GM23338 (cell line): ENCODE results near the gene CPSF4L. TPM values are rescaled to one million over a fixed set of nuclear protein-coding genes. Genes with fewer than 3 reads are reported as not detected.
A peak's percentile ranks its signal among the peaks of the same experiment; 100 is the strongest.

Source experiments
- ATAC-seq: fragments of 200-7000 bp; cut with Tn5 transposase; 3 replicates; pipeline ENCODE4 v1.9.1; 2020
- DNase-seq: peaks from one replicate; pipeline ENCODE4 v3.0.0-alpha.2; 2015; ENCODE audit warnings: low spot score
- H2AFZ ChIP-seq: fragments of 200-600 bp; sonication (generic); 2 replicates; pipeline ENCODE4 v1.8.0; 2016; ENCODE audit warnings: antibody characterized with exemption, mild to moderate bottlenecking, moderate library complexity
- H3F3A ChIP-seq: fragments of 200-600 bp; sonication (generic); replicated peaks from 2 replicates; pipeline ENCODE4 v1.8.0; 2017; ENCODE audit warnings: antibody characterized with exemption, mixed run types, low read depth
- H3K27ac ChIP-seq: fragments of 200-600 bp; sonication (generic); 2 replicates; pipeline ENCODE4 v1.6.1; 2016; ENCODE audit warnings: low read depth
- H3K27me3 ChIP-seq: fragments of 200-600 bp; sonication (generic); 2 replicates; pipeline ENCODE4 v1.8.0; 2016; ENCODE audit warnings: mild to moderate bottlenecking, mixed run types, moderate library complexity; ENCODE audit not compliant: insufficient read depth
- H3K36me3 ChIP-seq: fragments of 200-600 bp; sonication (generic); 2 replicates; pipeline ENCODE4 v1.8.0; 2016; ENCODE audit warnings: mild to moderate bottlenecking; ENCODE audit not compliant: insufficient read depth
- H3K4me1 ChIP-seq: fragments of 200-600 bp; sonication (generic); 2 replicates; pipeline ENCODE4 v1.8.0; 2016; ENCODE audit warnings: mild to moderate bottlenecking, moderate library complexity; ENCODE audit not compliant: insufficient read depth
- H3K4me2 ChIP-seq: fragments of 200-600 bp; sonication (generic); 2 replicates; pipeline ENCODE4 v1.7.1; 2017; ENCODE audit warnings: mixed run types
- H3K4me3 ChIP-seq: fragments of 200-600 bp; sonication (generic); 2 replicates; pipeline ENCODE4 v1.6.1; 2016; ENCODE audit warnings: mixed run types
- H3K79me2 ChIP-seq: fragments of 200-600 bp; sonication (generic); replicated peaks from 2 replicates; pipeline ENCODE4 v1.8.0; 2017; ENCODE audit warnings: mild to moderate bottlenecking; ENCODE audit not compliant: insufficient read depth
- H3K9me2 ChIP-seq: fragments of 200-600 bp; sonication (generic); 2 replicates; pipeline ENCODE4 v1.8.0; 2017; ENCODE audit not compliant: insufficient read depth
- H4K20me1 ChIP-seq: fragments of 200-600 bp; sonication (generic); replicated peaks from 2 replicates; pipeline ENCODE4 v1.8.0; 2017; ENCODE audit warnings: mild to moderate bottlenecking; ENCODE audit not compliant: insufficient read depth
- H3K27ac Mint-ChIP-seq: 2 replicates; pipeline ENCODE4 v1.8.0; 2020; ENCODE audit warnings: inconsistent platforms, mild to moderate bottlenecking, moderate library complexity, mixed read lengths
- H3K27me3 Mint-ChIP-seq: 3 replicates; pipeline ENCODE4 v1.8.0; 2022; ENCODE audit warnings: low read depth, mild to moderate bottlenecking, moderate library complexity, mixed read lengths, inconsistent platforms; ENCODE audit not compliant: insufficient read depth, poor library complexity
- H3K36me3 Mint-ChIP-seq: 3 replicates; pipeline ENCODE4 v1.8.0; 2021; ENCODE audit warnings: low read depth, mild to moderate bottlenecking, inconsistent platforms, moderate library complexity, mixed read lengths
- H3K4me1 Mint-ChIP-seq: 3 replicates; pipeline ENCODE4 v1.8.0; 2020; ENCODE audit warnings: mild to moderate bottlenecking, inconsistent platforms, mixed read lengths
- H3K4me3 Mint-ChIP-seq: 3 replicates; pipeline ENCODE4 v1.8.0; 2021; ENCODE audit warnings: moderate library complexity, mild to moderate bottlenecking, inconsistent platforms, mixed read lengths
- H3K9me3 Mint-ChIP-seq: 3 replicates; pipeline ENCODE4 v1.8.0; 2020; ENCODE audit warnings: moderate library complexity, mild to moderate bottlenecking, inconsistent platforms, mixed read lengths
- EZH2 ChIP-seq: fragments of 200-600 bp; sonication (generic); IDR thresholded peaks from one replicate; pipeline ENCODE4 v1.8.0; 2017; ENCODE audit warnings: antibody characterized with exemption, mild to moderate bottlenecking, low read depth; ENCODE audit not compliant: unreplicated experiment
- EZH2phosphoT487 ChIP-seq: fragments of 200-600 bp; sonication (generic); IDR thresholded peaks from one replicate; pipeline ENCODE4 v1.8.1; 2018; ENCODE audit warnings: antibody characterized with exemption; ENCODE audit not compliant: unreplicated experiment
- JUNB ChIP-seq: IDR thresholded peaks from one replicate; pipeline ENCODE4 v1.6.1; 2016; ENCODE audit warnings: antibody characterized with exemption; ENCODE audit not compliant: unreplicated experiment
- NANOG ChIP-seq: IDR thresholded peaks from 2 replicates; pipeline ENCODE4 v1.6.1; 2016; ENCODE audit warnings: antibody characterized with exemption, borderline replicate concordance
- POLR2AphosphoS5 ChIP-seq: IDR thresholded peaks from 2 replicates; pipeline ENCODE4 v1.6.1; 2016; ENCODE audit warnings: antibody characterized with exemption, low read depth
- STAT1 ChIP-seq: IDR thresholded peaks from one replicate; pipeline ENCODE4 v1.6.1; 2016; ENCODE audit warnings: antibody characterized with exemption; ENCODE audit not compliant: unreplicated experiment
- polyA plus RNA-seq: library from polyadenylated mRNA; unstranded; fragments of >200 nt; fragmentation: Nextera tagmentation; extraction: Ambion mirVana; gene quantifications from 2 replicates; pipeline ENCODE4 v1.2.1, GENCODE V29; 2016
- total RNA-seq: library from RNA; depleted of rRNA; stranded (reverse); fragments of >200 nt; shearing (Covaris generic); gene quantifications from 2 replicates; pipeline ENCODE4 v1.2.3, GENCODE V29; 2014
- TF ChIP-seq, protein P1 (sequence below), 2 experiments: fragments of 200-600 bp in 1 of 2; sonication (generic) in 1 of 2; conservative IDR thresholded peaks; 2 replicates each; pipeline versions ENCODE4 v1.5.1 to v1.6.1; 2016 to 2017; ENCODE audit warnings: antibody characterized with exemption in 2 of 2, low read depth in 2 of 2, mild to moderate bottlenecking in 2 of 2, moderate library complexity in 1 of 2
- TF ChIP-seq, protein P2 (sequence below): IDR thresholded peaks from 2 replicates; pipeline ENCODE4 v1.6.1; 2016; ENCODE audit warnings: antibody characterized with exemption
- TF ChIP-seq, protein P3 (sequence below): fragments of 250-450 bp; sonication (Bioruptor Pico); IDR thresholded peaks from 2 replicates; pipeline ENCODE4 v1.5.0; 2020; ENCODE audit warnings: mild to moderate bottlenecking, moderate library complexity

The CPSF4L gene
- total and polyA plus RNA-seq, 2 experiments from 2014 or later = not detected

DNA sequence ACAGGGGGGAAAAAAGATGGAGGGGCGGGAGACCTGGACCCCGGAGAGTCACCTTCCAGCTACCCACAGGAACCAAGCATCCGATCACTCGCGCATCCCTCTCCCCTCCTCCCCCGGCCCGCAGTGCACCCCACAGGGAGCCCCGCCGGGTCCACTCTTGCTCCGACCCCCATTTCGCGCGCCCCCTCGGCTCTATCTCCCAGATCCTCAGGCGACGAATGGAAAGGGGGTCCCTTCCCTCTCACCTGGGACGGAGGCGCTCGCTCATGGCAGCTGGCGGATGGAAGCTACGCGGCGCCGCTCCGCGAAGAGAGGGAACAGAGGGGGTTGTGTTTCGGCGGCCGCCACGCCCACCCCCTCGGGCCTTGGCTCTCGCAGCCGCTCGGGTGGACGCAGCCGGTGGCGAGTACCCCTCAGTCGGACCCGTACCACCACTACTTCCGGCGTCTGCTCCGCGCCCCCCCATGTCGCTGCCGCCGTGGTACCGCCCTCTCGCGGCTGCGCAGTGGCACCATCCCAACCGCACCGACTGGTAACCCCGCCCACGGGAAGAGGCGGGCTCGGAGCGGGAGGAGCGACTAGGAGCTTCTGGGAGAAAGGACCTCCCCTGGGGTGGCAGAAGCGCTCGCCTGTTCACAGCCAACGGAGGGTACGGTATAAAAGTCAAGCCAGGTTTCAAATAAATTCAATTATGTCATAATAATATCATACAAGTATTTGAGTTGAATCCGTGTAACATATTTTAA is 29.7 kb downstream of the CPSF4L start:
- H3K4me3 Mint-ChIP-seq = peak overlapping the region; percentile 97
- H3K4me1 Mint-ChIP-seq = peaks cover 40% of the 10 kb centered on the region
- Histone ChIP-seq H3K27me3 (no peaks in the 10 kb centered on the region), H3K27ac (peak overlapping the region; percentile 92), H3K4me3 (peak overlapping the region; percentile 94), H3K9me2 (no peaks in the 10 kb centered on the region), H3K4me2 (peak overlapping the region; percentile 95), H3F3A (no peaks in the 10 kb centered on the region), H2AFZ (peak overlapping the region; percentile 89), H3K79me2 (peaks cover 89% of the 10 kb centered on the region), H3K36me3 (peaks cover 20% of the 10 kb centered on the region), H3K4me1 (peaks cover 38% of the 10 kb centered on the region), H4K20me1 (peaks cover 23% of the 10 kb centered on the region; the same call in 1 of the 2 replicates)
- TF ChIP-seq POLR2AphosphoS5 (peak; percentile 84), NANOG (no peak), EZH2 (no peak), JUNB (no peak)
- TF ChIP-seq, protein P1, sequence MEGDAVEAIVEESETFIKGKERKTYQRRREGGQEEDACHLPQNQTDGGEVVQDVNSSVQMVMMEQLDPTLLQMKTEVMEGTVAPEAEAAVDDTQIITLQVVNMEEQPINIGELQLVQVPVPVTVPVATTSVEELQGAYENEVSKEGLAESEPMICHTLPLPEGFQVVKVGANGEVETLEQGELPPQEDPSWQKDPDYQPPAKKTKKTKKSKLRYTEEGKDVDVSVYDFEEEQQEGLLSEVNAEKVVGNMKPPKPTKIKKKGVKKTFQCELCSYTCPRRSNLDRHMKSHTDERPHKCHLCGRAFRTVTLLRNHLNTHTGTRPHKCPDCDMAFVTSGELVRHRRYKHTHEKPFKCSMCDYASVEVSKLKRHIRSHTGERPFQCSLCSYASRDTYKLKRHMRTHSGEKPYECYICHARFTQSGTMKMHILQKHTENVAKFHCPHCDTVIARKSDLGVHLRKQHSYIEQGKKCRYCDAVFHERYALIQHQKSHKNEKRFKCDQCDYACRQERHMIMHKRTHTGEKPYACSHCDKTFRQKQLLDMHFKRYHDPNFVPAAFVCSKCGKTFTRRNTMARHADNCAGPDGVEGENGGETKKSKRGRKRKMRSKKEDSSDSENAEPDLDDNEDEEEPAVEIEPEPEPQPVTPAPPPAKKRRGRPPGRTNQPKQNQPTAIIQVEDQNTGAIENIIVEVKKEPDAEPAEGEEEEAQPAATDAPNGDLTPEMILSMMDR (conservative IDR thresholded peaks at IDR 0.05; ENCODE audit: low read depth in 2 of 2) = 0 out of 4 replicates have a peak, but pooled peaks of 1 of the 2 experiments have one; percentile 28
- TF ChIP-seq, protein P2, sequence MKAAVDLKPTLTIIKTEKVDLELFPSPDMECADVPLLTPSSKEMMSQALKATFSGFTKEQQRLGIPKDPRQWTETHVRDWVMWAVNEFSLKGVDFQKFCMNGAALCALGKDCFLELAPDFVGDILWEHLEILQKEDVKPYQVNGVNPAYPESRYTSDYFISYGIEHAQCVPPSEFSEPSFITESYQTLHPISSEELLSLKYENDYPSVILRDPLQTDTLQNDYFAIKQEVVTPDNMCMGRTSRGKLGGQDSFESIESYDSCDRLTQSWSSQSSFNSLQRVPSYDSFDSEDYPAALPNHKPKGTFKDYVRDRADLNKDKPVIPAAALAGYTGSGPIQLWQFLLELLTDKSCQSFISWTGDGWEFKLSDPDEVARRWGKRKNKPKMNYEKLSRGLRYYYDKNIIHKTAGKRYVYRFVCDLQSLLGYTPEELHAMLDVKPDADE = peak; percentile 56; the same call in 1 of the 2 replicates
- no peaks in the 10 kb centered on the region for H3K9me3 Mint-ChIP-seq
- DNase-seq = peak; percentile 97
- peak; percentile 88 for ATAC-seq
- peaks cover 14% of the 10 kb centered on the region for H3K27me3 Mint-ChIP-seq
- peak overlapping the region; percentile 99 for H3K27ac Mint-ChIP-seq
- H3K36me3 Mint-ChIP-seq = peaks cover 23% of the 10 kb centered on the region

DNA sequence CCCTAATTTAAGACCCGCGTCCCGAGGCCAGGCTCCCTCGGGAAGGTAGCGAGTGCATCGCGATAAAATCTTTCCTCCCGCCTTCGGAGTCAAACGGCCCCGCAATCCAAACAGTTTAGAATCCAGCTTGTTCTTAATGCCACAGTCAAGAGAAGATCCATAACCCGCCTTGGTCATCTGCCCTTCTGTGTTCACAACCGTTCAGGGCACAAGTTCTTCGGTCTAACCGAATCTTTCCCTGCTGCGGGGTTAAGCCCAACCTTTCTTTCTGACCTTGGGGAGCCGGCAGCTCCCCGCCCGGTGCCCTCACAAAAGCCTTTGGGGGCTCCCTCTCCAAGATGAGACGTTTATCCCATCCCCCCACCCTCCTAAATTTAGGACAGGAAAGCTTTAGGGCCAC is 30.3 kb downstream of the CPSF4L start:
- Histone ChIP-seq H3K79me2 (peaks cover 88% of the 10 kb centered on the region), H3K27ac (peak overlapping the region; percentile 92), H3K36me3 (peaks cover 16% of the 10 kb centered on the region), H3K27me3 (no peaks in the 10 kb centered on the region), H3F3A (no peaks in the 10 kb centered on the region), H3K9me2 (no peaks in the 10 kb centered on the region), H2AFZ (peak overlapping the region; percentile 39), H3K4me1 (peaks cover 41% of the 10 kb centered on the region), H3K4me3 (peak overlapping the region; percentile 94), H3K4me2 (peak overlapping the region; percentile 95), H4K20me1 (peaks cover 23% of the 10 kb centered on the region; the same call in 1 of the 2 replicates)
- DNase-seq (peak; percentile 42), ATAC-seq (no peak; the same call in 2 of the 3 replicates)
- peak overlapping the region; percentile 78 for H3K27ac Mint-ChIP-seq
- peaks cover 46% of the 10 kb centered on the region for H3K4me1 Mint-ChIP-seq
- H3K4me3 Mint-ChIP-seq = peak overlapping the region; percentile 97
- no peaks in the 10 kb centered on the region for H3K9me3 Mint-ChIP-seq
- H3K36me3 Mint-ChIP-seq = peaks cover 19% of the 10 kb centered on the region
- H3K27me3 Mint-ChIP-seq = peaks cover 14% of the 10 kb centered on the region
- TF ChIP-seq, protein P2 = no peak
- TF ChIP-seq EZH2phosphoT487 = no peak
- no peak for TF ChIP-seq STAT1
- no peak for TF ChIP-seq JUNB
- TF ChIP-seq, protein P3, sequence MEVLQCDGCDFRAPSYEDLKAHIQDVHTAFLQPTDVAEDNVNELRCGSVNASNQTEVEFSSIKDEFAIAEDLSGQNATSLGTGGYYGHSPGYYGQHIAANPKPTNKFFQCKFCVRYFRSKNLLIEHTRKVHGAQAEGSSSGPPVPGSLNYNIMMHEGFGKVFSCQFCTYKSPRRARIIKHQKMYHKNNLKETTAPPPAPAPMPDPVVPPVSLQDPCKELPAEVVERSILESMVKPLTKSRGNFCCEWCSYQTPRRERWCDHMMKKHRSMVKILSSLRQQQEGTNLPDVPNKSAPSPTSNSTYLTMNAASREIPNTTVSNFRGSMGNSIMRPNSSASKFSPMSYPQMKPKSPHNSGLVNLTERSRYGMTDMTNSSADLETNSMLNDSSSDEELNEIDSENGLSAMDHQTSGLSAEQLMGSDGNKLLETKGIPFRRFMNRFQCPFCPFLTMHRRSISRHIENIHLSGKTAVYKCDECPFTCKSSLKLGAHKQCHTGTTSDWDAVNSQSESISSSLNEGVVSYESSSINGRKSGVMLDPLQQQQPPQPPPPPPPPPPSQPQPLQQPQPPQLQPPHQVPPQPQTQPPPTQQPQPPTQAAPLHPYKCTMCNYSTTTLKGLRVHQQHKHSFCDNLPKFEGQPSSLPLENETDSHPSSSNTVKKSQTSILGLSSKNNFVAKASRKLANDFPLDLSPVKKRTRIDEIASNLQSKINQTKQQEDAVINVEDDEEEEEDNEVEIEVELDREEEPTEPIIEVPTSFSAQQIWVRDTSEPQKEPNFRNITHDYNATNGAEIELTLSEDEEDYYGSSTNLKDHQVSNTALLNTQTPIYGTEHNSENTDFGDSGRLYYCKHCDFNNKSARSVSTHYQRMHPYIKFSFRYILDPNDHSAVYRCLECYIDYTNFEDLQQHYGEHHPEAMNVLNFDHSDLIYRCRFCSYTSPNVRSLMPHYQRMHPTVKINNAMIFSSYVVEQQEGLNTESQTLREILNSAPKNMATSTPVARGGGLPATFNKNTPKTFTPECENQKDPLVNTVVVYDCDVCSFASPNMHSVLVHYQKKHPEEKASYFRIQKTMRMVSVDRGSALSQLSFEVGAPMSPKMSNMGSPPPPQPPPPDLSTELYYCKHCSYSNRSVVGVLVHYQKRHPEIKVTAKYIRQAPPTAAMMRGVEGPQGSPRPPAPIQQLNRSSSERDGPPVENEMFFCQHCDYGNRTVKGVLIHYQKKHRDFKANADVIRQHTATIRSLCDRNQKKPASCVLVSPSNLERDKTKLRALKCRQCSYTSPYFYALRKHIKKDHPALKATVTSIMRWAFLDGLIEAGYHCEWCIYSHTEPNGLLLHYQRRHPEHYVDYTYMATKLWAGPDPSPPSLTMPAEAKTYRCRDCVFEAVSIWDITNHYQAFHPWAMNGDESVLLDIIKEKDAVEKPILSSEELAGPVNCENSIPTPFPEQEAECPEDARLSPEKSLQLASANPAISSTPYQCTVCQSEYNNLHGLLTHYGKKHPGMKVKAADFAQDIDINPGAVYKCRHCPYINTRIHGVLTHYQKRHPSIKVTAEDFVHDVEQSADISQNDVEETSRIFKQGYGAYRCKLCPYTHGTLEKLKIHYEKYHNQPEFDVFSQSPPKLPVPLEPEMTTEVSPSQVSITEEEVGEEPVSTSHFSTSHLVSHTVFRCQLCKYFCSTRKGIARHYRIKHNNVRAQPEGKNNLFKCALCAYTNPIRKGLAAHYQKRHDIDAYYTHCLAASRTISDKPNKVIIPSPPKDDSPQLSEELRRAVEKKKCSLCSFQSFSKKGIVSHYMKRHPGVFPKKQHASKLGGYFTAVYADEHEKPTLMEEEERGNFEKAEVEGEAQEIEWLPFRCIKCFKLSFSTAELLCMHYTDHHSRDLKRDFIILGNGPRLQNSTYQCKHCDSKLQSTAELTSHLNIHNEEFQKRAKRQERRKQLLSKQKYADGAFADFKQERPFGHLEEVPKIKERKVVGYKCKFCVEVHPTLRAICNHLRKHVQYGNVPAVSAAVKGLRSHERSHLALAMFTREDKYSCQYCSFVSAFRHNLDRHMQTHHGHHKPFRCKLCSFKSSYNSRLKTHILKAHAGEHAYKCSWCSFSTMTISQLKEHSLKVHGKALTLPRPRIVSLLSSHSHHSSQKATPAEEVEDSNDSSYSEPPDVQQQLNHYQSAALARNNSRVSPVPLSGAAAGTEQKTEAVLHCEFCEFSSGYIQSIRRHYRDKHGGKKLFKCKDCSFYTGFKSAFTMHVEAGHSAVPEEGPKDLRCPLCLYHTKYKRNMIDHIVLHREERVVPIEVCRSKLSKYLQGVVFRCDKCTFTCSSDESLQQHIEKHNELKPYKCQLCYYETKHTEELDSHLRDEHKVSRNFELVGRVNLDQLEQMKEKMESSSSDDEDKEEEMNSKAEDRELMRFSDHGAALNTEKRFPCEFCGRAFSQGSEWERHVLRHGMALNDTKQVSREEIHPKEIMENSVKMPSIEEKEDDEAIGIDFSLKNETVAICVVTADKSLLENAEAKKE (CRISPR knock-in tag) = no peak
